HG03460 (cell line): ENCODE results near the gene ZNF316.

Experiments used
- ATAC-seq: cut with Tn5 transposase; IDR thresholded peaks from one replicate; pipeline ENCODE4 v1.9.1; 2021; ENCODE audit not compliant: unreplicated experiment

Gene ZNF316

DNA sequence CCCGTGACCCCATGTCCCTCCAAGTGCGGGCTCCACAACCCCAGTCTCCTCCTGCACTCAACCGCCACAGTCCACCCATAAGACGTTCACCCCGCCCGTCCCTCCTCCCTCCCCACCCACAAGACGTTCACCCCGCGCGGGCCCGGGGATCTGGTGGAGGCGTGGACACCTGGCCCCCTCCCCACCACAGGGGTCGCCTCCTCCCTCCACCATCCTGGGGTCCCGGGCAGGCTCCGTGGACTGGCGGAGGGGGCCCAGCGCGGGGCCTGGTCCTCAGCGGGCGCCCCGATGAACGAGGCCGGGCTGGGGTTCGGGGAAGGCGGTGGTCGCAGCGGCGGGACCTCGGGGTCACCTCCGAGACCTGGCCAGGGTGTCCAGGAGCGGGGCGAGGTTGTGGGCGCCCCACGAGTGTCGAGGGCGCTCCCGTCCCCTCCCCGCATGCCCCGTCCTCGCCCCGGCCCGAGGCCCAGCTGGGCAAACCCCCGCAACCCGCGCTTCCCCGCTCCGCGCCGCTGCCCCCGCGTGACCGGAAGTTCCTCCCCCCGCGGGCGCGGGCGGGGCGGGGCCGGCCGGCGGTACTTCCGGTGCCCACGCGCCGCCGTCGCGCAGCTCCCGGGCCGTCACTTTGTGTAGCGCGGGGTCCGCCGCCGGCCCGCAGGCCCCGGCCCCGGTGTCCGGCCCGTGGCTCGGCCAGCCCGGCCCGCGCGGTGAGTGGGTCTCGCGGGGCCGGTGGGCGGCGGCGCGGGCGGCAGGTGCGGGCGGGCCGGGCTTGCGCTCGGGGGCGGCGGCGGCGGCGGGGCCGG is at the start of gene ZNF316:
Gene ZNF316 (plus strand): TSS at position 578 of the 803 bp plus-strand sequence. CDS start 5,092 bp downstream, outside the sequence.
- peak; percentile 70 for ATAC-seq

DNA sequence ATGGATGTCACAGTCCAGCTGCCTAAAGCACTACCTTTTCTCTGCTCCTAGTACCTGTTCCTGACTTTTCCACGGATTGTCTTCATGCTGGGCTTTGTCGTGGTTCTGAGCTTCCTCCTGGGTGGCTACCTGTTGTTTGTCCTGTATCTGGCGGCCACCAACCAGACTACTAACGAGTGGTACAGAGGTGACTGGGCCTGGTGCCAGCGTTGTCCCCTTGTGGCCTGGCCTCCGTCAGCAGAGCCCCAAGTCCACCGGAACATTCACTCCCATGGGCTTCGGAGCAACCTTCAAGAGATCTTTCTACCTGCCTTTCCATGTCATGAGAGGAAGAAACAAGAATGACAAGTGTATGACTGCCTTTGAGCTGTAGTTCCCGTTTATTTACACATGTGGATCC is 48.6 kb upstream of the ZNF316 start:
- no peak for ATAC-seq

DNA sequence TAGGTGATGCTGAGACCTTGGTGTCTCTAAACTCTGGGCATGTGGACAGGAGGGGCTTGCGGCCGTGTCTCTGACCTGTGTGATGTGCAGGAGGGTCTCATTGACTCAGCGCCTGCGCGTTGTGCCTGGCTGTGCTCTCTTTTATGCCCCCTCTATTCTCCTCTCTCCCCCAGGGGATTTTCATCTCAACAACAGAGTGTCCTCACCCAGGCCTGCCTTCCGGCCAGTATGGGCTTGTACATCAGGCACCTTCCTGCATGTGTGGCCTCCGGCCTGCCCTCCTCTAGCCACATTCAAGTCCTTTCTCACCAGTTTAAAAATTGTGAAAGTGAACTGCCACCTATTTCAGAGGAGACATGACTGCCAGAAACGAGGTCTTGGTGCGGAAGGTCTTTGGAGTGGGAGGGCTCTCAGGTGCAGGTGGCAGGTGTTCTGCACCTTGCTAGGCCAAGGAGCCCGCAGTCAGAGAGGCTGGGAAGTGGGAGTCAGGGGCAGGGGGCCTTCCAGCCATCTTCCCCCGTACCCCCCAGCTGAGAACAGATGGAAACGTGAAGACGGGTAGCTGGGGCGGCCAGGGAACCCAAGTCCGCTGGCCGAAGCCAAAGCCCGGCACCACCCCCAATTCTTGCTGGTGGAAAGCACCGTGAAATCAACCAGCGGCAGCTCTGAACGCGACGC is 47.8 kb upstream of the ZNF316 start:
- ATAC-seq = no peak

DNA sequence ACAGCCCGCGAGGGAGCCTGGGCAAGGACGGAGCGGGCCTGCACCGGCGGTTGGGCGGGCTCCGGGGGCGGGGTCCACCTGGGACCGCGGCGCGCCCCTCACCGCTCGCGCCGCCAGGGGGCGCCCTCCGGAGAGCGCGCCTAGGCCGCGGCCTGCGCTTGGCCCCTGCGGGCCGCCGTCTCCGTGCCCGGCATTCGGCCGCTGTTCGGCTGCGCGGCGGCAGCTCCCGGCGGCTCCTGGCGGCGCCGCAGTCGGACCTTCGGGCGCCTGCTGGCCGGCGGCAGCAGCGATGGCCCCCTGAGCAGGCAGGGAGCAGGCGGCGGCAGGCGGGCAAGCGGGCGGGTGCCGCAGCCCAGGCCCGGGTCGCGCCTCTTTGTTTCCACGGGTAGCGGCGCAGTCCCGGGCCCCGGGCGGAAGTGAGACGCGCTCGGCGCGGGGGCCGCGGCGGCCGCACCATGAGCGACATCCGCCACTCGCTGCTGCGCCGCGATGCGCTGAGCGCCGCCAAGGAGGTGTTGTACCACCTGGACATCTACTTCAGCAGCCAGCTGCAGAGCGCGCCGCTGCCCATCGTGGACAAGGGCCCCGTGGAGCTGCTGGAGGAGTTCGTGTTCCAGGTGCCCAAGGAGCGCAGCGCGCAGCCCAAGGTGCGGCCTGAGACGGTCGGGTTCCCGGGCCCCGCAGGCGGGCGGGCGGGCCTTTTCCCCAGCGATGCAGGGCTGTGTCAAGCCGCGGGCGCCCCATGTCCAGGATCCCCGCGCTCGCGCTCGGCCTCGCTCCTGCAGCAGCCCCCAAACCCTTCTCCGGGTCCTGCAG is 47.1 kb upstream of the ZNF316 start, which contains the start of gene INTS15:
Gene INTS15 (plus strand): TSS at position 193 of the 816 bp plus-strand sequence. CDS start 263 bp downstream, at position 456.
- peak; percentile 88 for ATAC-seq

DNA sequence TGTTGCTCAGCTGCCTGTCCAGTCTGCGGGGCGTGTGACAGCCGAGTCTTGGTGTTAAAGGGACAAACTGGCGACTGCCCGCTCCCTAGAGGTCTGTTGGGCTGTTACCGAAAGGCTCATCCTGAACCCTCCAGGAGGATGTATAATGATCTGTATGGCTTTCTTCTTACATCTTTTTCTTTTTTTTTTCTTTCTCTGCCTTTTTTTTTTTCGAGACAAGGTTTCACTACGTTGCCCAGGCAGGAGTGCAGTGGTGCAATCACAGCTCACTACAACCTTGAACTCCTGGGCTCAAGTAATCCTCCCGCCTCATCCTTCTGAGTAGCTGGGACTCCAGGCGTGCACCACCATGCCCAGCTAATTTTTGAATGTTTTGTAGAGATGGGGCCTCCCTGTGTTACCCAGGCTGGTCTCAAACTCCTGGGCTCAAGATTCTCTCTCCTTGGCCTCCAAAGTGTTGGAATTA is 46.4 kb upstream of the ZNF316 start:
- peak; percentile 30 for ATAC-seq

DNA sequence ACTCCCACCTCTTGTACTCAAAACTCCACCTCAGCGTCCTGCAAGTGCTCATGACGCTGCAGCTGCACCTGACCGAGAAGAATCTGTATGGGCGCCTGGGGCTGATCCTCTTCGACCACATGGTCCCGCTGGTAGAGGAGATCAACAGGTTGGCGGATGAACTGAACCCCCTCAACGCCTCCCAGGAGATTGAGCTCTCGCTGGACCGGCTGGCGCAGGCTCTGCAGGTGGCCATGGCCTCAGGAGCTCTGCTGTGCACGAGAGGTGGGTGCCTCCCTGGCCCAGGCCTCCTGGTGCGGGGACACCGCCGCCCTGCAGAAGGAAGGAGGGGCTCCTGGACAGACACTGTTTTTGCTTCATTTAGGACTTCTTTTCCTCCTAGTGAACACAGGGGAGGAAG is 37.0 kb upstream of the ZNF316 start:
- ATAC-seq = no peak

DNA sequence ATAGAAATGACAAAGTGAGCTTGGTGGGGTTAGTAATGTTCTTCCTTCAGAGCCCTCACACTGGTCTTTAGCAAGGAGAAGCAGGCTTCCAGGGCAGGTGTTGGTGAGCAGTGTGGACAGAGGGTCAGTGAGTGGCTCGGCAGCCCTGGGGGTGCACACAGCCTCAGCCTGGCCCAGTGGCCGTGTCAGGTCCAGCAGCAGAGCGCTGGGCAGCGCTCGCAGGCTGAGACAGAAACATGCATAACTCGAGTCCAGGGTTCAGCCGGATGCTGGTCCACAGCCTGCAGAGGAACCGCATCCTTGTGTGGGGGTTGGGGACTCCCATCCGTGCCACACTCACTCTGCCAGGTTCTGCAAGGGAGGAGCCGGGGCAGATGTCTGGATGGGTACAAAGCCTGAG is 32.7 kb upstream of the ZNF316 start:
- ATAC-seq = no peak

DNA sequence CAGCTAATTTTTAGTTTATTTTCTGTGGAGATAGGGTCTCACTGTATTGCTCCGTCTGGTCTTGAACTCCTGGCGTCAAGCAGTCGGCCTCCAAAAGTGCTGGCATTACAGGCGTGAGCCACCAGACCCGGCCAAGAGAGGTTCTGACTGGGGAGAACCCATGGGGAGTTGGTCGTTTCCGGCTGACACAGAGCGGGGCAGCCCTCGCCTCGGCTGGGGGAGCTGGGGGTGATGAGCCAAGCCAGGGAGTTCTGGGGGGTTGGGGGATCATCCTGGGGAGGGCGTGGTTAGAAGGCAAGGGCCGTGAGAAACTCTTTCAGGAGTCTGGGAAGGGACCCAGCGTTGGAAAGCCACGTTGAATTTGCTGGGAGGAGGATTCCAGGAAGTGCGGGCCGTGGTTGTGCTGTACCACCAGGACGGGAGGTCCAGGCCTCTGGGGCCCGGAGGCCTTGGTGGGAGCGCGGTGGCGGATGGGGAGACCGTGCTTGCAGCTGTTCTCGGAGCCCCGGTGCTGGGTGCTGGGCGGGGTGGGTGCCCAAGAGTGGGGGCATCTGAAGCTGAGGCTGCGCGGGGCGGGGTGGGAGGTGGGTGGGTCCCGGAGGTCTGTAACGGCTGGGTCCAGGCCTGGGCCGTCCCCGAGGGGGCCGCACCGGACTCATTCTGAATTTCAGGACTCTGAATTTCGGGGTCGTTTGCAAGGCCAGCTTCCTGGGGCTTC is 30.1 kb upstream of the ZNF316 start:
- ATAC-seq = no peak

DNA sequence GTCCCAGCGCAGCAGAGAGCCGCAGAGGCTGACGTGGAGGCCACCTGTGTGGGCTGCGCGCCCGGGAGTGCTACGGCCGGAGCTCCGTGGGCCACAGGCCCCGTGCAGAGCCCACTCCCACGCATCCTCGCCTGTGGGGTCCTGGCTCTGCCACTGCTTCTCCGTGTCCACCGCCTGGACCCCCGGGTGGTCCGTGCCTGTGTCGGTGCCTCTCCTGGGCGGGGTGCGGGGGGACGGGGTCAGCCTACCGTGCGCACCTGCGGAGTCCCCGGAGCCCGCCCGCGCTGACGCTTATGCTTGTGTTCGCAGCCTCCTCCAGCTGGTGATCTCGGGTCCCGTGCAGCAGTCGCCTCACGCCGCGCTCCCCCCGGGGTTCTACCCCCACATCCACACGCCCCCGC is 29.5 kb upstream of the ZNF316 start:
- no peak for ATAC-seq

DNA sequence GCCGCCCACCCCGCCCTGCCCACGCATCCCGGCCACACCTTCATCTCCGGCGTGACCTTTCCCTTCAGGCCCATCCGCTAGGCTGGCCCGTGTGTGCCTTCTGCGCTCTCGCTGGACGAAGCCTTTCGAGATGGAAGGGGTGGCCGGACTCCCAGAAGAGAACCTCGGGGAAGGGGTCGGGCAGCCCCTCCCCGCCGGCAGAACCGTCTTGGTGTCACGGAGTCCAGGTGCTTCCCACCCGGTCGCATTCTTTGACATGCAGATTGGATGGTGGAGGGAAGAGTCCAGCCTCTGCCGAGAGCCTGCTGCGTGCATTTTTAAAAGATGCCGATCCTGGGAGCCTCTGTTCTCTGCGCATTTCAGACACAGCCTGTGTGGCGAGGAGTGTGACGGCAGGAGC is 29.0 kb upstream of the ZNF316 start:
- ATAC-seq = no peak

DNA sequence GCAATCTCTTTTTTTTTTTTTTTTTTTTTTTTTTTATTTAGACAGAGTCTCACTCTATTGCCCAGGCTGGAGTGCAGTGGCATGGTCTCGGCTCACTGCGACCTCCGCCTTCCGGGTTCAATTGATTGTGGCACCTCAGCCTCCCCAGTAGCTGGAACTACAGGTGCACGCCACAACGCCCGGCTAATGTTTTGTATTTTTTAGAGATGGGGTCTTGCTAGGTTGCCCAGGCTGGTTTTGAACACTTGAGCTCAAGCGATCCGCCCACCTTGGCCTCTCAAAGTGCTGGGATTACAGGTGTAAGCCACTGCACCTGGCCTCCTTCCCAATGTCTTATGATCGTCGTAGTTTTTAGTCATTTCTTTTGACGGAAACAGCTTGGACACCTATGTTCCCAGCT is 28.3 kb upstream of the ZNF316 start:
- no peak for ATAC-seq

DNA sequence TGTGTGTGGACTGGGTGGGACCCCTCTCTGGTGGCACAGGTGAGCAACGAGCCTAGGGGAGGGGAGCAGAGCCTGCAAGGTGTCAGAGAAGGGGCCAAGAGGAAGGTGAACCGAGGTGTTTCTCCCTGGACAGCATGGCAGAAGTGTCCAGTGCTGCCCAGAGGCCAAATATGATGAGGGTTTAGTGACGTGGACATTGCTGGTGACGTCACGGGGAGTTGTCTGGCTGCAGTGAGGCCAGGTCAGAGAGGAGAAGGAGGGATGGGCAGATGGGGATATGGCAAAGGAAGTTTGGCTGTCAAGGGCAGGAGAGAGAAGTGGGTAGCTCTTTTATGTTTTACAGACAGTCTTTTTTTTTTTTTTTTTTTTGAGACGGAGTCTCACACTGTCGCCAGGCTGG is 24.3 kb upstream of the ZNF316 start:
- ATAC-seq = no peak

DNA sequence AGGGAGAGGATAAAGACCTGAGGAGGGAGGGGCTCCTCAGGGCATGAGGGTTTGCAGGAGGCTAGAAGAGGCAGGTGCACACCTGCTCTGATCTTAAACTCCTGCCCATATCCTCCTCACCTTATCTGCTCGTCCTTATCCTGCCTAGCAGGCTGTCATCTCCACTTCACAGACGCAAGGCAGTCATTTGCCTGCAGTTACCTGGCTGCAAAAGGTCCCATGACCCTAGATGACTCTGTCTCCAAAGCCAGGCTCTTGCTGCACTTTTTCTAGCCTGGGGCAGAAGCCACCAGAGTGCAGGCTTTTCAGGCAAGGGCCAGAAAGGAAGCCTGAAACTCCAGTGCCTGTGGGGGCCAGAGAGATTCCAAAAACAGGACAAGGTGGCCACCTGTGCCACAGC is 23.4 kb upstream of the ZNF316 start:
- ATAC-seq = no peak

DNA sequence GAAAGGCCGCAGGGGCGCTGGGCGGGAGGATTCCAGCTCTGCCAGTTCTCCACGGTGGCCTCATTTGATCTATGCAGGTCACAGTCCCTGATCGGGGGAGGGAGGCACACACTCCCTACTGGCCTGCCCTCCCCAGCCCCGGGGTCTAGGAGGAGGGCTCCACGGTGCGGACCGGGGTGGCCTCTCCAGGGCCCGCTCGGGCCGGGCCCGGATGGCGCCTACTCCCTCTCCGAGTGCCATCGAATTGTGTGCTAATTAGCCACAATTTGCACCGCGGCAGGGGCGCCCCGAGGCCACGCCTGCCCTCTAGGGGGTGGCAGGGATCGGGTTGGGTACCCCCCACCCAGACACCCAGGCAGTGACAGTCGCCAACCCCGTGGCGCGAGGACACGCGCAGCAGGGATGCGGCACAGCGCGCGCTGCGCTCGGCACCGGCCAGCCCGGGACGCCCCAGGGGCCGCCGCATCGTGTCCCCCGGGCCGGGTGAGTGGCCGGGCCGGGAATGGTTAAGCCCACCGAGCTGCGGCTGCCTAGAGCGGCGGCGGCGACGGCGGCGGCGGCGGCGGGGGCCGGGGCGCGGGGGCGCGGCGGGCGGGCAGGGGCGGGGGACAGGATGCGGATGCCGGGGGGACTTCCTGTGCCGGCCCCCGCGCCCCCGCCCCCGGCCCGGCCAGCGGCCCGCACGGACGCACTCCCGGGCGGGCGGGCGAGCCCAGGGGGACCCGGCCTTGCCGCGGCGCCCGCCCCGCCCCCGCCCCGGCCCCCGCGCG is 22.0 kb upstream of the ZNF316 start, which contains the start of gene ZNF853:
Gene ZNF853 (plus strand): TSS at position 658 of the 770 bp plus-strand sequence. CDS start 565 bp downstream, outside the sequence.
- ATAC-seq = no peak

DNA sequence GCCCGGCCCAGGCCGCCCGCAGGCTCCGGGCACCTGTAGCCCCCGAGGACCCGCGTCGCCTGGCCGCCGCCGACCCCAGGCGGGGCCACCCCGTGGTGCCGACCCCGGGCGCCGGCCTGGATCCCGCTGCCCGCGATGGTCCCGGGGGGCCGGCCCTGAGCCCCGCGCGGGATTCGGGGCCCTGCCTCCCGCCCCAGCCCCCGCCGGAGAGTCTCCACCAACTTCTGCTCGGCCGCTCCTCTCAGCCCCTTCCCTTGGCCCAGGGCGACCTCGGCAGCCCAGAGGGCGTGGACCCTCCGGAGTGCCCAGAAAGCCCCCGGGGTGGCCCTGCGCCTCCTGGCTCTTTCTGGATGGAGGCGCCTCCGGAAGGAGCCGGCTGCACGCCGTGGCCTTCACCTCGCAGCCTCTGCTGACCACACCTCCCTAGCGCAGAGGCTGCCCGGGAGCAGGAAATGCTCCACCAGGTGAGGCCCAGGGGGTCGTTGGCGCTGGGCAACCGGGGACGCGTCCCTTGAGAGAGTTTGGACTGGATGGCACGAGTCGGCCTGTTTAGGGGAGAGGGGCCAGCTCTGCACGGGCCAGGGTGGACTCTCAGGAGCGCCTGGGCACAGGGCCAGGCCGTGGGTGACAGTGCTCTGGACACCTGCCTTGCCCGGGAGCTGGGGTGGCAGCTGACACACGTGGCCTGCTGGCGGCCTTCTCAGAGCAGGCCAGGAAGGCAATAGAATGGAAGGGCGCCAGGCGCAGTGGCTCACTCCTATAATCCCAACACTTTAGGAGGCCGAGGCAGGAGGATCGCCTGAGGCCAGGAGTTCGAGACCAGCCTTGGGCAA is 21.2 kb upstream of the ZNF316 start:
- no peak for ATAC-seq

DNA sequence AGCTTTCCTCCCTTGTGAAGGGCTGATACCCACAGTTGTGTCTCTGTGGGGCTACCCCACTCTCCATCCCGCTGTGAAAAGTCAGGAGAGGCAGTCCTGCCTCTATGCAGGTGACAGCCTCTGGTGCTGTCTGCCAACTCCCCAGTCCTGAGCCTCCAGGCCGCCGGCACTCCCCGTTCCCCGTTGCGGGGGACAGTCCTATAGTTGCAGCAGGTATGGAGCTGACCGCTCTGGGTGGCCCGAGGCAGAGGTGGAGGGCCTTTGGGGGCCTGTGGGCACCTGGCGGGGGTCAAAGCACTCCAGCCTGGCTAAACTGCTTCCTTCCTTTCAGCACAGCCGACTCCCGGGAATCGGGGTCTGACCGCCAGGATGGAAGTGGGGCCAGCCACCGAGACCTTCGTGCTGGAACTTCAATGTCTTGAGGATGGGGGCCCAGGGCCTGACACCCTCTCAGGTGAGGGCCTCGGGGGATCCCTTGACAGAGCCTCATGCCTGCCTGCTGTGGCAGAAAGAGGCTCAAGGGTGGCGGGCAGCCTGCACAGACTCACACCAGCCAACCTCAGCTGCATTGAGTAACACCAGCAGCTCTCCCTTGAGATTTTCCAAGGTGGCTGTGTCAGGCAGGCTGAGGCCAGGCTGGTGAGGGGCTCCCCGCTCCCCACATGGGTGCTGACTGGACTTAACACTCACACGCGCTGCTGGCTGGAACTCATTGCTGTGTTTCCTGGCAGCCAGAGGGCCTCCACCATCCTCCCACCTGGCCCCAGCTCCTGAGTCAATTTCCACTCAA is 20.1 kb upstream of the ZNF316 start:
- ATAC-seq = no peak

DNA sequence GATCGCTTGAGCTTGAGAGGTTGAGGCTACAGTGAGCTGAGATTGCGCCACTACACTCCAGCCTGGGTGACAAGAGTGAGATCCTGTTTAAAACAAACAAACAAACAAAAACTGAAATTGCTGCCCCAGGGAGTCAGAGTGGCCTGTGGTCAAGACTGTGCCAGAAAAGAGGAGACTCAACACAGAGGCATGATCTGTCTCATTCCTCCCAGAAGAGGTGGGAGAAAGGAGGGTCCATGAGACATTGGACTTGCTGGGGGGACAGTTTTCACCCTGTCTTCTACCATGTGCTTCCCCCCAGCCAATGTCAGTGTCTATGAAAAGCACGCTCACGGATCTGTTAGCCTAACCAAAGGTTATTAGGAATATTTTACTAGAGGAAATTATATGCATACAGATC is 18.5 kb upstream of the ZNF316 start:
- no peak for ATAC-seq

DNA sequence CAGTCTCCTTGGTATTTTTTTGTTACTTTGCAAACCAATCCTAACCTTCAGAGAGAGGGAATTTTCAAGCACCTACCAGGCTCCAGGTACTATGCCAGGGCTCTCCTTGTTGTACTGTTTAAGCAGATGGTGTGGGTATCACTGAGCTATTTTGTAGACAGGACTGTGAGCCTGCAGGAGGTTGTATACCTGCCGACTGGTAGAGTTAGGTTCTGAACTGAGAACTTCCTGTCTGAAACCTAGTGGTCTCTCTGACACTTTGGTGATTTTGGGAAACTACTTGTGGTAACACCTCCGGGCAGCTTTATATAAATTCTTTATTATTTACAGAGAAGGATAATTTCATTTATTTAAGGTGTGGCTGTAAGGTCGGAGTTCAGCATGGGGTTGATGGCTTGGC is 17.2 kb upstream of the ZNF316 start:
- ATAC-seq = no peak
